ENCODE measurements around the gene IQSEC1.
A peak's percentile ranks its signal among the peaks of the same experiment; 100 is the strongest.

IQSEC1 gene

DNA sequence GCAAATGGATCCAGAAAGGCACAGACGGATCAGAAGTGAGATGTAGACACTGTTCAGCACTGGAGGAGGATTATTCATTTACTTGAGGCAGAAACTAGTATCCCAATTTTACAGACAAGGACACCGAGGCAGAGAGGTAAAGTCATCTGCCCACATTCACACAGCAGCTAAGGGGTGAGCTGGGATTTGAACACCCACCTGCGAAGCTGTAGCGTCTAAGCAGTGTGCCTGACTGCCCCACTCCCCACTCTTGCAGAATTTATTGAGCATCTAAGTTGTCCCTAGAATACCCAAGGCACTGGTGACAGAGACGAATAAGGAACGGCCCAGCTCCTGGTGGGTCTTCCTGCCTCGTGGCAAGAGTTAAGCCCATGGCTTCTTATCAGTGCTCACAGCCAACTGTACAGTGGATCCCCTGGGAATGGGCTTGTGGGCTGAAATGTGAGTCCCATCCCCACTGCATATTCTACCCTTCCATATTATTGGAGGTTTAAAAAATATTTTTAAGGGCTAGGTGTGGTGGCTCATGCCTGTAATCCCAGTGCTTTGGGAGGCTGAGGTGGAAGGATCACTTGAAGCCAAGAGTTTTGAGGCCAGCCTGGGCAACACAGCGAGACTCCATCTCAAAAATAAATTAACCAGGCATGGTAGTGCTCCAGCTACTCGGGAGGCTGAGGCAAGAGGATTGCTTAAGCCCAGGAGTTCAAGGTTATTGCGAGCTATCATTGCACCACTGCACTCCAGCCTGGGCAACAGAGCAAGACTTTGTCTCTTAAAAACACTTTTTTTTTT lies 77.6 kb downstream of the IQSEC1 start:
- DNase-seq = no peak

DNA sequence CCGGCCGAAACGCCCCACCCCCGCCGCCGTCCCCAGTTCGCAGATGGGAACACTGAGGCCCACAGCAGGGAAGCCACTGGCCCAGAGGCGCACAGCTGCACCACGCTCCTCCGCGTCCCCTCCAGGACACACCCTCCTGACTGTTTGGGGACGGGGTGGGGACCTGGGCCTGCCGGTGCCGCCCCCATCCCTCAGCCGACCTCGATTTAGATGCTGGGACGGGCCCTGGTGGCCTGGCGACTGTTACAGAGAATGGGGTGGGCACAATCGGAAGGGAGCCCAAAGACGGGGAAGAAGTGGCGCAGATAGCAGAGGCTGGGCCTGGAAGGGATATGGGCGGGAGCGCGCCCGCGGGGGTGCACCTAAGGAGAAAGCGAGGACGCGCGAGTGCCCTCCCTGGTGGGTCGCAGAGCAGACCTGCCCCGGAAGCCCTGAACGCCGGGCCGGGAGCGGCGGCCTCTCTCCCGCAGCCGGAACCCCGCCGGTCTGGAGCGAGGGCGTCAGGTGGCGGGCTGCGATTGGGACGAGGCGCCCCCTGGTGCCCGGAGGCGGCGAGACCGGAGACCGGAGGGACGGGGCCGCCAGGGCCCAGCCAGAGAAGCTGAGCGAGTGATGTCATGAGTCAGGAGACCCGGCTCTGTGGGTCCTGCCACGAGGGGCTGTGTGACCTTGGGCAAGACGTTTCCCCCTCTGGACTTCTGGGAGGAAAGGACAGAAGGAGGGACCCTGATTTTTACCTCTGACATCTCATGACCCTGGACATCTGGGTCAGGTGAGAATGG lies 78.4 kb downstream of the IQSEC1 start:
- DNase-seq = peak; percentile 86

GRCh38 chr3:12994357-12994606 lies 78.9 kb downstream of the IQSEC1 start:
- DNase-seq = no peak

DNA sequence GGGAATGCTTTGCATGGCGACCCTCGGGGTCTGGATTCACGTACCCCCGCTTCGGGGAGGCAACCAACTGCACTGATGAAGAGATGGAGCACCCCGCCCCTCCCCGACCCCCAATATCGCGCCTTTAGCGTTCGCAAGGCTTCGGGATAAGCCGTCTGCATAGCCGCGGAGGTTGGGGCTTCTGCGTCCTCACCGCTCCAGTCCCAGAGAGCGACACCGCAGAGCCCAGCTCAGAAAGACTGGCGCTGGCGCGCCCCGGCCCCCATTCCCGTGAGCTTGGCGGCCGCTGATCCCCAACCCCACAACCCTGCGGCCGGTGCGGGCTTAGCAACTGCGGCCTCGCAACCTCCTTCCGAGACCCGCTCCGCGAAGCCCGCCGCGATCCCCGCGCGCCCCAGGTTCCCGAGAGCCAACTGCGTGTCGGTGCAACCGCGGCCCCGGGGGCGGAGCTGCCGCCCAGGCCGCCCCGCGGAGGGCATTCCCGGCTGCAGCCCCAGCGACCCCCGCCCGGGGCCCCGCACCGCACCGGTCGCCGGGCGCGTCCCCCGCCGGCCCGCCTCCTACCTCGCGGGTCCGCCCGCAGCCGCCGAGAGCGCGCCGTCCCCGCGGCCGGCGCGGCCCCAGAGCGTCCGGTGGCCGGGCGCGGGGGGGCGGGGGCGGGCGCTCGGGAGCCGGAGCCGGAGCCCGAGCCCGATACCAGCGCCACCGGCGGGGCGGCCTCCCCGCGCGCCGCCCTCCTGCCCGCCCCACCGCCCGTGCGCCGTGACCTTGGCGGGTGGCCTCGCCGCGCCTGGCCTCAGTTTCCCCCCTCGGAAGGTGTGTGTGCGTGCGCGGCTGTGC lies 79.5 kb downstream of the IQSEC1 start:
- no peak for DNase-seq

DNA sequence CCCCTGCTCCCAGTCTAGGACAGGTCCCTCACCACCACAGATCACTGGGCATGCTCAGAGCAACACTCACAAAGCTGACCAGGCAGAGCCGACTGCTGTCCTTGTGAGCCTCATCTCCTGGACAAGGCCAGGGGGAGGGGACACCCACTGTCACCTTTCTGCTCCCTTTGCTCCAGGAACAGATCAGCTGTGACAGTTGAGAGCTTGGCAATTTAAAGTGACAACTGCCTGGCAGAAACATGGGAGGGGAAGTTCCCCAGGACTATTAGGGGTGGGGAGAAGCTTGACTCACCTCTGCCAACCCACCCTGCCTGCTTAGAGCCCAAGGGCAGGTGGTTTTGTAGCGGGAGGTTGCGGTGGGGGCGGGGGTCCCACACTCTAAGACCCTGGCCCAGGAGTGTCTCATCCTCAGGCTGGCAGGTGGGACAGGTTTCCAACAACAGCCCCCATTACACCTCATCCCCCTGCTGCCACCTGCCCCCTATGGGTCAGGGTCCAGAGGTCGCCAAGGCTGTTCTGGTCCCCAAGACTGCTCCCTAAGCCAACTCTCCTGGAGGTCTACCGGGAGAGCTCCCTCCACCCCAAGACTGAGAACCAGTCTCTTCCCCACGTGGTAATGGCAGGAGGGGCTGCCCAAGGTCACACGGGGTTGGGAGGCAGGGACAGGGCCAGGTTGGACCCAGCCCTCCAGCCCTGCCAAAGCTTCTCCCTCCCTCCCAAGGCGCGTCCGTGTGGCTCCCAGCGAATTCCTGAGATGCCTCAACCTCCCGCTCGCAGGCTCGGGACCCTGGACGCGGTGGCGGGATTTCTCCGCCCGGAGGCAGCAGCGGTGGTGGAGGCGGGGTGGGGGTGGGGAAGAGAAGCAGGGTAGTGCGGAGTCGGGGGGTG lies 80.4 kb downstream of the IQSEC1 start:
- no peak for DNase-seq

GRCh38 chr3:12991861-12992281 lies 81.4 kb downstream of the IQSEC1 start:
- no peak for DNase-seq

GRCh38 chr3:12991481-12991837 lies 81.8 kb downstream of the IQSEC1 start:
- DNase-seq = no peak

DNA sequence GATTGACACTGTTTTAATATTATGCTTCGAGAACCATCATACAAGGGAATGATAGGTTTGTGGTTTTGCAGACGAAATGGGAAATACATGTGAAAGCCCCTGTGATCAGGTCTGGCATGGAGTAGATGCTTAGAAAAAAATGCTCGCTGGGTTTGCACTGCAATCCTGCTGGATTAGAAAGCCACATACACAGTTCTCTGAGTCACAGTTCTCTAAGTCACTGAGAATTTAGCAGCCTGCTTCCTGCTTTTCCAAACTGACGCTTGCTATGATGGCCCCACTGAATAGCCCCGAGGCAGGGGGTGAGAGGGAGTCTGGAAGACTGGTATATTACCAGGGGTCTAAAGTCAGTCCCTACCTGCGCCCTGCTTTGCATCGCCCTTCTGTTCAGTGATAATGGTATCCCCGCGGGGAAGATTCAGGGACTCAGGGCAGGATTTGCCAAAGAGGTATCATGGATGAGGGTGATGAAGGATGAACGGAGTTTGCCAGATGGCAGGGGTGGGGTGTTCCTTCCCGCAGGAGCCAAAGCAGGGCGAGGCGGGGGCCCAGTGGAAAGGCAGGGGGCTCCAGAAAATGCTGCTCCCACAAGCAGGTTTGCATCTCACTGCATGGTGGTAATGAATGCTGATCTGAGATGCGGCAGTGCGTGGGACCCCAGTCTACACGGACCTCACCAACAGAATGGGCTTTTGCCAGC lies 82.3 kb downstream of the IQSEC1 start:
- DNase-seq = no peak

DNA sequence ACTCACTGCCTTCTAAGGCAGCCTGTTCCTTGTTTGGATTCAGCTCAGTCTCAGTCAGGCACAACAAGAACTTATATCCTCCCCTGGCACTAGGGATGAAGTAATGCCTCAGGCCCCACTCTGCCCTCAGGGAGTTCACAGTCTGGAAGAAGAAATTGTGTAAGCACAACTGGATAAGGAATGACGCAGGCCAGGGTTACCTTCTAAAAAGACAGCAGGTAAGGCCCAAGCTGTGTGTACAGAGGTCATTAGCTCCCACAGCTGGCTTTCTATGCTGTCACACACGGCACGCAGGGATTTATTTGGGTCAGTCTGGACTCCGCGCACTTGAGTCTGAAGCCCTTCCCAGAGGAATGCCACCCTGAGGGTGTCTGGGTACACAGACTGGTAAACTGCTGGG lies 82.9 kb downstream of the IQSEC1 start:
- no peak for DNase-seq

DNA sequence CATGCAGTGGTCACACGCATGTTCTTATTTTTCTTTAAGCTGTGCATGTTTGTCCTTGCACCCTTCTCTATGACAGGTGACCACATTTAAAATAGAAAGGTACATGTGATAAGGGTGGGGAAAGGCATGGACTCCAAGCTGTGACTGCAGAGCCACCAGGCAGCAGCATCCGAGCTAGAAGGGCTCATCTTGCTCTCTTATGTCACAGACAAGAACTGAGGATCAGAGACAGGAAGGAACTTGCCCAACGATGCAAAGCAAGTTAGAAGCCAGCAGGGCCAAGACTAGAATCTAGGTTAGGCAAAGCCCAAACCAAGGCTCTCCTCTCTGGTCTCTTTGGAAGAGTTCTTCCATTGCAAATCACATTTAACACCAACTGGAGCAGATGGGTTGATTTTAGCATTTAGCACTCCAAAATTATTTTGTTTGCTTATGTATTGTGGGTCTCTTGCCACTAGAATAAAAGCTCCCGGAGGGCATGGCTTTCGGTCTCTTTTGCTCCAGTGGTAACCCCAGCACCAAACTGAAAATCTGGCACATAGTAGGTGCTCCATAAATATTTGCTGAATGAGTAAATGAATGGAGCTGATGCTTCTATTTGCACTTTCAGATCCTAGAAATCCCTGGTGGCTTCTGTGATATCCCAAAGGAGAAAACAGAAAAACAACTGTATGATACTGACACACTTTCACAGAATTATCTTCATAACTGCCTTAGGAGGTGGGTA lies 84.3 kb downstream of the IQSEC1 start:
- no peak for DNase-seq

DNA sequence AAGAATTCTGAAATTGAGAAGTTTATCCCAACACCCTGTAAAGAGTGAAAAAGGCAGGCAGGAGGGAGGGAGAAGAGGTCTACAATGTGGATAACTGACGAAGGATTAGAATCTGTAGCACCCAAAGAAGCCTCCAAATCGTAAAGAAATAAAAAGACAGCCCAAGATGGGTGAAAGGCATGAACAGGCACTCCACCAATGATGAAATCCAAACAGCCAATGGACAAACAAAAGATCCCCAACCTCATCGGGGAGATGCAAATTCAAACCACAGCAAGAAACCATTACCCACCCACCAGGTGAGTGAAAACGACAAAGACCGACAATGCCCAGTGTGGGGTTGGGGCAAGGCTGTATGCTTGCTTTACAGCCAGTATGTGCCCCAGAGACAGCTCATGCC lies 85.6 kb downstream of the IQSEC1 start:
- no peak for DNase-seq

GRCh38 chr3:12986986-12987385 lies 86.2 kb downstream of the IQSEC1 start:
- no peak for DNase-seq

DNA sequence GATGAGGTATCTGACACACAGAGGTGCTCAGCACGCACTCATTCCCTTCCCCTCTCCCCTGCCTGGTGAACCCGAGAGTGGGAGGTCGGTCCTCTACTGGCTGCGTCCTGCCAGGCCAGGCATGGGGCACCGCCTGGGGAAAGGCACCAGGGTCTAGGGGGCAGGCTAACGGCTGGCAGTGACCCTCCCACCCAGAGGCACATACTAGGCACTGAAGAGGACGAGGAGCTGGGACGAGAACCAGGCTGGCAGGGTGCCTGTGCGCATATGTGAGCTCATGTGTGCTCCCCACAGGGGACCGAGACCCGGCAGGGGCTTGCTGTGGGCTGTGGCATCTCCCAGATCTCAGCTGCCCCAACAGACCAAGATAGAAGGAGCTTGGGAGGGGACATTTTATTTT lies 86.7 kb downstream of the IQSEC1 start:
- DNase-seq = no peak

GRCh38 chr3:12986031-12986430 lies 87.2 kb downstream of the IQSEC1 start:
- no peak for DNase-seq

DNA sequence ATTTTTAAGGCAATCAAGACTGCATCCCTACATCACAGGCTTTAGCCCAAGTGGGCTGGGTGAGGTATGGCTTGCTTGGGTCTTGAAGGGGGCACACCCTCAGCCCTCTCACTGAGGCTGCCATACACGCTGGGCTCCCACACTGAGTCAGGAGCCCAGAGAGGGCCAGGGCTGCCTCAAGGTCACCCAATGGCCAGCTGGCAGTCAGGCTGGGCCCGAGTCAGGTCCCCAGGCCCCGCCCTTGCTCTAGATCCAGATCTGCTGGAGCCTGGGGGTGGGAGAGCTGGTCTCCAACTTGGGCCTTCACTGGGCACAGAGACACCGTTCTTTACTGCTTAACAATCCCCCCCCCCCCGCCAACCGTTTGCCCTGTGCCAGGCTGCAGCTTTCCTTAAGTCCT lies 88.1 kb downstream of the IQSEC1 start:
- DNase-seq = no peak

DNA sequence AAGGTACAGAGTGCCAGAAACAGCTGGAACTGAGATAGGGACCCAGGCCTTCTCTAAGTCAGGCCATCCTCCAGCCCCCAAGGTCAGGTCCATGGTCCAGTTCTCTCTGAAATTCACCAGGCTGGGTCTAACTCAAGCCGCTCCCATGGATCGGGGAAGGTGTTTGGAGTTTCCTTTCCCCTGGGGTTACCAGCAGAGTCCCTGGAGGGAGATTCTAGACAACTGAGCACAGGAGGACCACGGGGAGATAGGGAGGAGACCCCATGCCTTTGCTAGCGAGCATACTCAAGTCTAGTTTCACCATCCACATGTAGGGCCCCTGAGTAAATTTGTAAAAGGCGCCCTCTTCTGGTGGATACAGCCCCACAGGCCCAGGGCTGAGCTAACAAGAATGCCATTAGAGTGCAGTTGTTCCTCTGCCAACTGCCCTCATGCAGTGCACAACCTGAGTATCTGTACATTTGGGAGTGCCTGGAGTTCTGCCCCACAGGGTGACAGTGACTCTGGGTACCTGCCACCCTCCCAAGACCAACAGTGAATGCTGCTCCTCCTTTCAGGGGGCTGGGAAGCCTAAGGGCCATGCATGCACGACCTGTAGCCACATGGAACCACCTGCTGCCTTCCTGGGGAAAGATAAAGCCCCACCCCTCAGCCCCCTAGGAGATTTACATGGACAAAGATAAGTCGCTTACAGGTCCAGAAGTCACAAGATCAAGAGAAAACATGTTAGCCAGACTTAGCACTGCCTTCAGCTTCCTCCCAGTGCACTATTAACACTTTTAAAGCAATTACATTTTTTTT lies 89.0 kb downstream of the IQSEC1 start:
- DNase-seq = peak; percentile 77

DNA sequence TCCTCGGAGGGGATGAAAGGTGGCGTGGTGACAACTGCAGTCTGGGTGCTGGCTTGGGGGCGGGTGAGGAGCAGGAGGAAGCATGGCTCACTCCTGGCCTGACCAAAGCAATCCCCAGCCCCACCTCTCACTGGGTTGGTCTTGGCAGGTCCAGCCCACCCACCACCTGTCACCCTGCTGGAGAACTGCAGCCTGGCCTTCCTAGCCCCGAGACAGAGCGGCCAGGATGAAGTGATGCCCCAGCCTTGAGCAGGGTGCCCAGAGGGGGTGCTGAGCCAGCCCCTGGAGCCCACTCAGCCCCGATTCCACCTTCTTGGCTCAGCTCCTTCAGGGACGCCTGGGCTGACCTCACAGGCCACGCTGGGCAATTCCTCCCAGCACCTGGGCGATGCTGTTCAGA lies 89.9 kb downstream of the IQSEC1 start:
- DNase-seq = no peak

- DNase-seq = no peak
Measured at GRCh38 chr3:12982619-12983101, 90.6 kb downstream of the IQSEC1 start.

- DNase-seq = no peak
Measured at GRCh38 chr3:12981306-12982275, 91.6 kb downstream of the IQSEC1 start.

Measured in activated CD4-positive, alpha-beta T cell treated with anti-CD3 and anti-CD28 coated beads, Interleukin-2, amount 50 U/mL, for 16 hours (primary cell).